HUES6 (cell line): Measurements from ENCODE around the gene ERN1.

Source experiments
- H3K27ac ChIP-seq: 2 replicates; pipeline ENCODE4 v1.7.0; 2013; ENCODE audit warnings: low read depth, mild to moderate bottlenecking, low read length, inconsistent platforms
- H3K27me3 ChIP-seq: 2 replicates; pipeline ENCODE4 v1.6.1; 2013; ENCODE audit warnings: low read length; ENCODE audit not compliant: control insufficient read depth, insufficient read depth
- H3K36me3 ChIP-seq: 2 replicates; pipeline ENCODE4 v1.6.1; 2013; ENCODE audit warnings: low read length; ENCODE audit not compliant: control insufficient read depth, insufficient read depth
- H3K4me1 ChIP-seq: 2 replicates; pipeline ENCODE4 v1.6.1; 2013; ENCODE audit warnings: low read length; ENCODE audit not compliant: control insufficient read depth, insufficient read depth
- H3K4me3 ChIP-seq: 2 replicates; pipeline ENCODE4 v1.5.1; 2013; ENCODE audit warnings: low read depth, low read length
- H3K9ac ChIP-seq: one replicate; pipeline ENCODE4 v1.6.1; 2013; ENCODE audit warnings: mild to moderate bottlenecking, low read length
- H3K9me3 ChIP-seq: 2 replicates; pipeline ENCODE4 v1.6.1; 2013; ENCODE audit warnings: low read depth, low read length; ENCODE audit not compliant: control insufficient read depth, insufficient read depth

ERN1 gene

GRCh38 chr17:63989622-63990345 lies 140.2 kb downstream of the ERN1 start:
- Histone ChIP-seq H3K27me3 (peaks cover 26% of the 10 kb centered on the region), H3K27ac (no peak overlapping the region), H3K36me3 (no peaks in the 10 kb centered on the region), H3K4me1 (peaks cover 24% of the 10 kb centered on the region), H3K9ac (no peak overlapping the region), H3K4me3 (no peak overlapping the region), H3K9me3 (no peaks in the 10 kb centered on the region)
